Measurements from ENCODE around the gene CHAD. TPM values are rescaled to one million over a fixed set of nuclear protein-coding genes. Genes with fewer than 3 reads are reported as not detected.

CHAD gene
- total RNA-seq, 1 experiment from 2014 or later = 0.57 TPM

GRCh38 chr17:50513495-50513894, 44.8 kb upstream of the CHAD start:
- Histone ChIP-seq H3K18ac (ENCODE audit: insufficient read length, low read depth, low read length) (no peak overlapping the region), H3K23me2 (ENCODE audit: insufficient read length, low read depth, low read length, poor library complexity, severe bottlenecking) (peaks cover 5% of the 10 kb centered on the region), H3K56ac (ENCODE audit: insufficient read length, low read depth, low read length) (no peak overlapping the region), H3K27me3 (ENCODE audit: insufficient read depth, low read length) (no peaks in the 10 kb centered on the region), H2BK5ac (ENCODE audit: insufficient read length, low read length) (no peak overlapping the region), H2AFZ (ENCODE audit: low read length) (no peak overlapping the region), H3K23ac (ENCODE audit: insufficient read length, low read depth, low read length) (no peak overlapping the region), H3K9ac (ENCODE audit: extremely low read depth, insufficient read length, low read length) (no peak overlapping the region), H3K14ac (ENCODE audit: insufficient read depth, low read length) (no peak overlapping the region), H3K4me1 (ENCODE audit: insufficient read depth, low read length) (no peaks in the 10 kb centered on the region; the same call in 1 of the 2 replicates), H2AK5ac (ENCODE audit: insufficient read length, low read length) (no peak overlapping the region), H4K8ac (replicated peaks; ENCODE audit: insufficient read length, low read depth, low read length) (no peak overlapping the region), H2BK120ac (ENCODE audit: low read depth, low read length, poor library complexity, severe bottlenecking) (no peak overlapping the region), H3T11ph (ENCODE audit: low read length) (no peak overlapping the region), H4K91ac (ENCODE audit: insufficient read length, low read depth, low read length) (no peak overlapping the region), H3K27ac (ENCODE audit: insufficient read length, low read depth, low read length) (no peak overlapping the region), H4K20me1 (ENCODE audit: control insufficient read depth, insufficient read depth, insufficient read length) (no peaks in the 10 kb centered on the region), H4K5ac (ENCODE audit: insufficient read length, low read depth, low read length) (no peak overlapping the region), H3K79me1 (ENCODE audit: insufficient read depth, low read depth, low read length, poor library complexity, severe bottlenecking) (no peaks in the 10 kb centered on the region), H2BK15ac (ENCODE audit: low read depth, low read length) (no peak overlapping the region), H3K79me2 (ENCODE audit: insufficient read depth, low read length) (no peaks in the 10 kb centered on the region), H3K4ac (ENCODE audit: low read depth, low read length) (no peak overlapping the region), H2BK20ac (ENCODE audit: low read depth, low read length, poor library complexity, severe bottlenecking) (no peak overlapping the region), H3K4me2 (ENCODE audit: insufficient read depth, insufficient read length, low read length) (no peak overlapping the region), H3K9me3 (ENCODE audit: control insufficient read depth, low read depth, low read length) (no peaks in the 10 kb centered on the region), H2BK12ac (ENCODE audit: insufficient read length, low read depth, low read length) (no peak overlapping the region)
- no peaks in the 10 kb centered on the region for H3K36me3 Mint-ChIP-seq (ENCODE audit: insufficient read depth in 1 of 3, low read depth in 3 of 3)
- H3K27me3 Mint-ChIP-seq (ENCODE audit: low read depth) = peaks cover 14% of the 10 kb centered on the region
- H3K27ac Mint-ChIP-seq = no peak overlapping the region
- H3K4me1 Mint-ChIP-seq = peaks cover 26 to 41% of the 10 kb centered on the region in 2 experiments
- TF ChIP-seq CTCF (conservative IDR thresholded peaks at IDR 0.05) = no peak
- H3K4me3 Mint-ChIP-seq = no peak overlapping the region
- WGBS (ENCODE audit: extremely low coverage, insufficient read length, low lambda C conversion rate) = no CpG with 5 or more reads among the region's 4 CpGs
- no peak for DNase-seq
- H3K9me3 Mint-ChIP-seq = no peaks in the 10 kb centered on the region; a peak in 2 of 5 replicates

Measured in H9 (cell line).